HUES48 (cell line): ENCODE results near the gene ZSCAN20.
"Not testable (repeated sequence)": the region's sequence is repeated elsewhere in the genome, so short reads cannot be mapped to it uniquely, and the experiment has no call there.

Experiments
- H3K27ac ChIP-seq: one replicate; pipeline ENCODE4 v1.7.0; 2013; ENCODE audit warnings: low read depth, low read length, inconsistent platforms
- H3K27me3 ChIP-seq: 2 replicates; pipeline ENCODE4 v1.6.1; 2013; ENCODE audit warnings: mild to moderate bottlenecking, low read length; ENCODE audit not compliant: control insufficient read depth, insufficient read depth
- H3K36me3 ChIP-seq: 2 replicates; pipeline ENCODE4 v1.6.1; 2013; ENCODE audit warnings: low read length; ENCODE audit not compliant: control insufficient read depth, insufficient read depth
- H3K4me1 ChIP-seq: 2 replicates; pipeline ENCODE4 v1.6.1; 2013; ENCODE audit warnings: mild to moderate bottlenecking, low read length; ENCODE audit not compliant: control insufficient read depth, insufficient read depth
- H3K4me3 ChIP-seq: 2 replicates; pipeline ENCODE4 v1.5.1; 2013; ENCODE audit warnings: mild to moderate bottlenecking, low read depth, low read length
- H3K9ac ChIP-seq: 2 replicates; pipeline ENCODE4 v1.6.1; 2013; ENCODE audit warnings: mild to moderate bottlenecking, low read depth, low read length, moderate library complexity
- H3K9me3 ChIP-seq: 2 replicates; pipeline ENCODE4 v1.6.1; 2013; ENCODE audit warnings: low read length; ENCODE audit not compliant: control insufficient read depth, insufficient read depth

The ZSCAN20 gene

DNA sequence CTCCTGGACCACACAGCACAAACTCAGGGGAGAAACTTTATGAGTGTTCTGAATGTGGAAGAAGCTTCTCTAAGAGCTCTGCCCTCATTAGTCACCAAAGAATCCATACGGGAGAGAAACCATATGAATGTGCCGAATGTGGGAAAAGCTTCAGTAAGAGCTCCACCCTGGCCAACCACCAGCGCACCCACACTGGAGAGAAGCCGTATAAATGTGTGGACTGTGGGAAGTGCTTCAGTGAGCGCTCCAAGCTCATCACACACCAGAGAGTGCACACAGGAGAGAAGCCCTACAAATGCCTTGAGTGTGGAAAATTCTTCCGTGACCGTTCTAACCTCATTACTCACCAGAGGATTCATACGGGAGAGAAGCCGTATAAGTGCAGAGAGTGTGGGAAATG, 22.5 kb downstream of the ZSCAN20 start:
- no peak overlapping the region for H3K27ac ChIP-seq
- no peaks in the 10 kb centered on the region for H3K27me3 ChIP-seq
- no peaks in the 10 kb centered on the region for H3K4me1 ChIP-seq
- H3K9me3 ChIP-seq = peaks cover 42% of the 10 kb centered on the region
- peaks cover 36% of the 10 kb centered on the region for H3K36me3 ChIP-seq
- H3K9ac ChIP-seq = no peak overlapping the region
- H3K4me3 ChIP-seq = no peak overlapping the region

DNA sequence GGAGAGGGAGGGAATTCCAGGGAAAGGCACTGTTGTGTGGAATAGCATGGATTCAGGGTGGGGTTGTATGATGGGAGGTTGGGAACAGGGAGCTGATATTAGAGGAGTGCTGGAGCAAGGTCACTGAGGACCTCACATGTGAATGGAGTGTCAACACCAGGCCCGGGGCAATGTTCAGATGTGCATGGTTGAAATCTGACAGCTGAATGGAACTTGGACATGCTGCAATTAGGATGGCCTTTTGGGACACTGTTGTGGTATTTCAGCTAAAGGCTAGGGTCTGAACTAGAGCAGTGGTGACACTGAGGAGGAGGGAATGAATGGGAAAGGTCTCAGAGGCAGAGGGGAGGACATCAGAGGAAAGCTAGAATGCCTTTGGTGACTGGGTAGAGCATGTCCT, 25.0 kb downstream of the ZSCAN20 start:
- Histone ChIP-seq H3K27me3 (no peaks in the 10 kb centered on the region), H3K9ac (no peak overlapping the region), H3K27ac (no peak overlapping the region), H3K4me3 (no peak overlapping the region), H3K9me3 (peaks cover 37% of the 10 kb centered on the region), H3K36me3 (peaks cover 21% of the 10 kb centered on the region), H3K4me1 (no peaks in the 10 kb centered on the region)

DNA sequence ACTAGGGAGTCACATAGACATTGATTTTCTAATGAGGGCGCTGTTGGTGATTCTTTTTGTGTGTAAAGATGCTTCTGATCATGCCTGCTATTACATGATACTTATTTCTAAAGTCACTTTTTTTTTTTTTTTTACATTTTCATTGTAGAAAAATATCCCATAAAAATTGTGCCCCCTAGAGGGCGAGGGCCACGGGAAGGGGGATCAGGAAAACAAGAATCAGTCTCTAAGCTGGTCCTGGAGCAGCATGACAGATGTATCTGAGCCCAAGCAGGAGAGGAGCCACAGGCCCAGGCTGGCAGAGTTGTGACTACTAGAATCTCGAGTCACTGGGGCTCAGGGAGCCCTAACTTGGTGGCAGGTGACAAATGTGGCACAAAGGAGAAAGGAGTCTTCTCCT, 28.1 kb downstream of the ZSCAN20 start:
- Histone ChIP-seq H3K36me3 (peaks cover 2% of the 10 kb centered on the region), H3K9me3 (peaks cover 8% of the 10 kb centered on the region), H3K4me3 (no peak overlapping the region), H3K27ac (no peak overlapping the region), H3K27me3 (no peaks in the 10 kb centered on the region), H3K9ac (no peak overlapping the region), H3K4me1 (no peaks in the 10 kb centered on the region)

DNA sequence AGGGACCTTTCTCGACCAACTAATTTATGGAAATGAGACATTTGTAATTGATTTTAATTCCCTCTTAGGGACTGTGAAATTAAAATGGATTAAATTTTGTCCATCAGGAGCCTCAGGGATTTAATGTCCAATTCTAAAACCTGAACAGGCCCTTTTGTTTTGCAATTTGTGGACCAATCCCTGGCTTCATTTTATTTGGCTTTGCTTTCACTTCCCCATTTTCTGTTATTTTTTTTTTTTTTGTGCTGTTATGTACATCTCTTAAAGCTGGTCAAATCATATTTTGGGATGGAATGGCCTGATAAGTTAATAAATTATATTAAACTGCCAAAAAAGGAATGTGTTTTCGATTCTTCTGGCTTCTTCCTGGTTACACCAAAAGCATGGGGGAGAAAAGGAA, 28.9 kb downstream of the ZSCAN20 start:
- Histone ChIP-seq H3K27me3 (no peaks in the 10 kb centered on the region), H3K27ac (no peak overlapping the region), H3K9ac (no peak overlapping the region), H3K36me3 (no peaks in the 10 kb centered on the region), H3K9me3 (0 out of 2 replicates have a peak, but pooled peaks cover under 1% of the 10 kb centered on the region), H3K4me3 (no peak overlapping the region), H3K4me1 (no peaks in the 10 kb centered on the region)

DNA sequence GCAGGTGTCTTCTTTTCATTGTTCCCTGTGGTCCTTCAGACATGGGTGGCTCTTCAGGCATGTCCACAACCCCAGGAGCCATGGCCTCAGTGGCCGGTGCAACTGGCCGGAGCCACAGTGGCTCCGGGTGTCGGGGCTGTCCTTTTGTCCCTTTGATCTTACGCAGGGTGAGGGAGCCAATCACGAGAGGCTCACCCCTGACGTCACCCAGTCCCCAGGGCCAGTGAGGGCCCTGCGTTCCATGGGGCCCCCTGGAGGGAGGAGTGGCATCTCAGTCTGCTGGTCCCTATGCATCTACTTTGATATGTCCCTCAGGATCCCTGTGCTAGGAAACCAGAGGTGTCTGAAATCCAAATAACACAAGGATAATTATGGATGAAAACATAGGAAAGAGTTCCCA, 29.3 kb downstream of the ZSCAN20 start:
- Histone ChIP-seq H3K9me3 (no peaks in the 10 kb centered on the region), H3K4me1 (no peaks in the 10 kb centered on the region), H3K27ac (no peak overlapping the region), H3K9ac (no peak overlapping the region), H3K36me3 (no peaks in the 10 kb centered on the region), H3K4me3 (no peak overlapping the region), H3K27me3 (no peaks in the 10 kb centered on the region)

DNA sequence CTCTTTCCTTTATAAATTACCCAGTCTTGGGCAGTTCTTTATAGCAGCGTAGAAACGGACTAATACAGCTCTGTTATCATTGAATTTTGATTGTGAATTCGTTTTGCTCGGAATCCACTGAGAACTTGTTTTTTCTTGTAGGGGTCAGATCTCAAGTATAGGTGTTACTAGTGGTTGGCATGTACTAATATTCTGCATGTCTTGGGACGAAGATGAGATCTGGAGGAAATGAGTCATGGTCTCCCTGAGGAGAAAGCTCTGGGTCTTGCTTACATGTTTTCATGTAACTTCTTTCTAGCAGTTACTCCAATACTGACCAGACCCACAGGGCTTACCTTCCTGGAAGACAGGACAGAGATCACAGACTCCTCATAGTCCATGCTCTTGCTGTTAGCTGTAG, 30.3 kb downstream of the ZSCAN20 start:
- H3K9ac ChIP-seq = no peak overlapping the region
- no peak overlapping the region for H3K27ac ChIP-seq
- H3K27me3 ChIP-seq = no peaks in the 10 kb centered on the region
- no peak overlapping the region for H3K4me3 ChIP-seq
- no peaks in the 10 kb centered on the region for H3K4me1 ChIP-seq
- H3K36me3 ChIP-seq = no peaks in the 10 kb centered on the region
- no peaks in the 10 kb centered on the region for H3K9me3 ChIP-seq

DNA sequence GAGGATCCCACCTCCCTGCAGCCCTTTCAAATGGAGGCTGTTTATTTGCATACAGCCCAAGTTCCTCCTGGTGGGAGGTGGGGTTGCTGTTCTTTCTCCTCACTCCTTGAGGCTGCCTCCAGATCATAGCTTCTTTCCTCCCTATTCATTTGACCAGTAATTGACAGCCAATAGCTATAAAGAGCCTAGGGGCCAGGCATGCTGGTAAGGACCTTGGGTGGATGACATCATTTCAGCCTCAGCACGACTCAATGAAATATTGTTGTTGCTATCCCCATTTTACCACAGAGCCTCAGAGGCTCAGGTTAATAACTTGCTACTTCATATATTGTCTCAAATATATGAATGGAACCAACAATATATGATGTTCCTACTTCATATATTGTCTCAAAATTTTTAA, 31.1 kb downstream of the ZSCAN20 start:
- Histone ChIP-seq H3K4me1 (no peaks in the 10 kb centered on the region), H3K9me3 (no peaks in the 10 kb centered on the region), H3K36me3 (no peaks in the 10 kb centered on the region), H3K27me3 (no peaks in the 10 kb centered on the region), H3K9ac (no peak overlapping the region), H3K27ac (no peak overlapping the region), H3K4me3 (no peak overlapping the region)

DNA sequence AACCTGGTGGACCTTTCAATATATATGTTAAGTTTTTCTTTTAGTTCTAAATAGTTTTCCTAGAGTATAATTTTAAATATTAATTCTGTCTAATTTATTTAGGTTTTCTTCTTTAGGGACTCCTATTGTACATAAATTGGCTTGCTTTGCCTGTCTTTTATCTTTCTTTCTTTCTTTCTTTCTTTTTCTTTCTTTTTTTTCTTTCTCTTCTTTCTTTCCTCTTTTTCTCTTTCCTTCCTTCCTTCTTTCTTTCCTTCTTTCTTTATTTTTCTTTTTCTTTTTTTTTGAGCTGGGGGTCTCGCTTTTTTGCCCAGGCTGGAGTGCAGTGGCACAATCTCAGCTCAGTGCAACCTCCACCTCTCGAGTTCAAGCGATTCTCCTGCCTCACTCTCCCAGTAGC, 35.2 kb downstream of the ZSCAN20 start:
- H3K27ac ChIP-seq = no peak overlapping the region
- H3K4me1 ChIP-seq = no peaks in the 10 kb centered on the region
- H3K36me3 ChIP-seq = no peaks in the 10 kb centered on the region
- H3K9me3 ChIP-seq = no peaks in the 10 kb centered on the region
- H3K27me3 ChIP-seq = no peaks in the 10 kb centered on the region
- H3K4me3 ChIP-seq = no peak overlapping the region
- no peak overlapping the region for H3K9ac ChIP-seq

DNA sequence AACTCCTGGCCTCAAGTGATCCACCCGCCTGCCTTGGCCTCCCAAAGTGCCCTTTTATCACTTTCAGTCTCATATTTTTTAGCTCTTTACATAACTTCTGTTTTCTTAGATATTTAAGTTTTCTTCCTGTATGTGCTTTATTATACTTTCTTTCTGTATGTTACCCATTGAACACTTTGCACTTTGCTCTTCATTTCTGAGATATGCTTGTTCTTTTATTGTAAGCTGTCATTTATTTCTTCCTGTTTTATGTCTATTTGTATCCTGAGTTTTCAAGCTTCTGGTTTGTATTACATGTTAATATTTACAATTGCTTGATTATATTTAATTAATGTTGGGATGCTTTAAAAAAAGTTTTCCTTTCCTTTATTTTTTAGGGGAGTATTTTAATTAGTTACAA, 35.7 kb downstream of the ZSCAN20 start:
- Histone ChIP-seq H3K27ac (no peak overlapping the region), H3K9me3 (no peaks in the 10 kb centered on the region), H3K36me3 (no peaks in the 10 kb centered on the region), H3K4me1 (no peaks in the 10 kb centered on the region), H3K4me3 (no peak overlapping the region), H3K9ac (no peak overlapping the region), H3K27me3 (no peaks in the 10 kb centered on the region)

DNA sequence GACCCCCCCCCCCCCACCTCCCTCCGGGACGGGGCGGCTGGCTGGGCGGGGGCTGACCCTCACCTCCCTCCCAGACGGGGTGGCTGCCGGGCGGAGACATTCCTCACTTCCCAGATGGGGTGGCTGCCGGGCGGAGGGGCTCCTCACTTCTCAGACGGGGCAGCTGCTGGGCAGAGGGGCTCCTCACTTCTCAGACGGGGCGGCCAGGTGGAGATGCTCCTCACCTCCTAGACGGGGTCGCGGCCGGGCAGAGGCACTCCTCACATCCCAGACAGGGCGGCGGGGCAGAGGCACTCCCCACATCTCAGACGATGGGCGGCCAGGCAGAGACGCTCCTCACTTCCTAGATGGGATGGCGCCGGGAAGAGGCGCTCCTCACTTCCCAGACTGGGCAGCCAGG, 36.8 kb downstream of the ZSCAN20 start:
- not testable (repeated sequence) for H3K27ac ChIP-seq, H3K4me3 ChIP-seq, H3K9ac ChIP-seq, H3K9me3 ChIP-seq, H3K4me1 ChIP-seq, H3K27me3 ChIP-seq, H3K36me3 ChIP-seq

DNA sequence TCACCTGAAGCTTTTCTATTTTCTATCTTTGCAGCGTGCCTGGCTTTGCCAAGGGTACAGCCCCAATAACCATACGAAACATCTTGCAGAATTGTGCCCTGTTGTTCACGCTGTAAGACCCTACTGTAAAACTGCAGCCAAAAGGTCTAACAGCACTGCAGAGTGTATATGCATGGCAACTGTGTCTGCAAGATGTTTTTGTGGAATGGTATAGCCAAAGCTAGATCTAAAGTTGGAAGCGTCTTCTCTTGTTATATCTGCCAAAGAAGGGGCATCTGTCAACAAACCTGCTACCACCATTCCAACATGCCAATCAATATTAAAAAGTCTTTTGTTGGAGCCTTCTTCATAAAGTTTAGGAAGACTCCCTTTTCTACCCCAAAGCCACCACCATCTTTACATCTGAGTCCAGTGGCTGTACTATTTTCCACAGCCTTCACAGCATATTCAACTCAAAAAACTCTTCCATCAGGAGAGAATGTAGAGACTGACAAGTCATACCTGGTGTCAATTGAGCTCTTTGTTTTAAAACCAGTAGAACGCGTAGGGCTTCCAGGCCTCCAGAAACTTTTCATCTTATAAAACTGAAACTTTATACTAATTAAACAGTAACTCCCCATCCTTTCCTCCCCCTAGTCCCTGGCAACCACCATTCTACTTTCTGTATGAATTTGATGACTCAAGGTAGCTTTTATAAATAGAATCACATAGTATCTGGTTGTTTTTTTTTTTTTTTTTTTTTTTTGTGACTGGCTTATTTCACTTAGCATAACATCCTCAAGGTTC, 40.0 kb downstream of the ZSCAN20 start:
- Histone ChIP-seq H3K27ac (no peak overlapping the region), H3K27me3 (no peaks in the 10 kb centered on the region), H3K9ac (no peak overlapping the region), H3K4me3 (no peak overlapping the region), H3K36me3 (no peaks in the 10 kb centered on the region), H3K9me3 (no peaks in the 10 kb centered on the region), H3K4me1 (peaks cover 8% of the 10 kb centered on the region)
